ENCODE results near the gene PSMB9. TPM values are rescaled to one million over a fixed set of nuclear protein-coding genes. Genes with fewer than 3 reads are reported as not detected.

Gene PSMB9
- polyA plus RNA-seq, 1 experiment = 34.8 TPM

- H3K27ac ChIP-seq (ENCODE audit: low read depth, low read length) = no peak overlapping the region
- TF ChIP-seq CTCF (IDR thresholded peaks at IDR 0.05; ENCODE audit: low read depth, low read length) = no peak
- CTCF ChIA-PET = interaction anchor here (0.6 to 3.9 kb wide), 9 partner anchors 9 to 139 kb away, joined by 3 to 38 read pairs (median 6); partner anchors contain the start of genes PSMB9 and TAP1
Measured at GRCh38 chr6:32844839-32845383, 9.1 kb upstream of the PSMB9 start.

GRCh38 chr6:32845384-32845884, 8.6 kb upstream of the PSMB9 start:
- DNase-seq (ENCODE audit: low read depth, low spot score) = no peak
- no peaks in the 10 kb centered on the region for H3K27me3 ChIP-seq (ENCODE audit: control insufficient read depth, insufficient read depth, low read length)
- no peaks in the 10 kb centered on the region; the same call in 1 of the 2 replicates for H3K9me3 ChIP-seq (ENCODE audit: control insufficient read depth, insufficient read depth, low read length)
- H3K4me3 ChIP-seq (ENCODE audit: low read depth, low read length) = no peak overlapping the region
- no peak for TF ChIP-seq CTCF (IDR thresholded peaks at IDR 0.05; ENCODE audit: low read depth, low read length)
- POLR2A ChIA-PET = interaction anchor here (1.0 to 1.9 kb wide), 2 partner anchors 8 to 126 kb away, joined by 7 to 12 read pairs; partner anchors contain the start of genes PSMB9 and TAP1
- CTCF ChIA-PET = interaction anchor here (0.6 to 3.9 kb wide), 9 partner anchors 8 to 139 kb away, joined by 3 to 38 read pairs (median 6); partner anchors contain the start of genes PSMB9 and TAP1
- H3K27ac ChIP-seq (ENCODE audit: low read depth, low read length) = no peak overlapping the region

More at GRCh38 chr6:32844839-32845383, 9.1 kb upstream of the PSMB9 start:
- POLR2A ChIA-PET = interaction anchor here (1.0 to 1.9 kb wide), 2 partner anchors 9 to 127 kb away, joined by 7 to 12 read pairs; partner anchors contain the start of genes PSMB9 and TAP1
- no peak for DNase-seq (ENCODE audit: low read depth, low spot score)
- peak overlapping the region; percentile 85 for H3K4me3 ChIP-seq (ENCODE audit: low read depth, low read length)
- H3K27me3 ChIP-seq (ENCODE audit: control insufficient read depth, insufficient read depth, low read length) = no peaks in the 10 kb centered on the region
- no peaks in the 10 kb centered on the region; the same call in 1 of the 2 replicates for H3K9me3 ChIP-seq (ENCODE audit: control insufficient read depth, insufficient read depth, low read length)

GRCh38 chr6:32847004-32847403, 7.0 kb upstream of the PSMB9 start:
- ChIA-PET POLR2A (no interaction called here), CTCF (interaction anchor here (1.1 to 3.9 kb wide), 3 partner anchors 9 to 21 kb away, joined by 4 to 38 read pairs (median 6); partner anchors contain the start of gene TAP2)
- TF ChIP-seq CTCF (IDR thresholded peaks at IDR 0.05; ENCODE audit: low read depth, low read length) = no peak
- no peaks in the 10 kb centered on the region; the same call in 1 of the 2 replicates for H3K9me3 ChIP-seq (ENCODE audit: control insufficient read depth, insufficient read depth, low read length)
- H3K27me3 ChIP-seq (ENCODE audit: control insufficient read depth, insufficient read depth, low read length) = no peaks in the 10 kb centered on the region
- DNase-seq (ENCODE audit: low read depth, low spot score) = no peak
- H3K27ac ChIP-seq (ENCODE audit: low read depth, low read length) = no peak overlapping the region
- H3K4me3 ChIP-seq (ENCODE audit: low read depth, low read length) = no peak overlapping the region

GRCh38 chr6:32847795-32848194, 6.2 kb upstream of the PSMB9 start:
- ChIA-PET POLR2A (no interaction called here), CTCF (interaction anchor here (1.1 kb wide), 1 partner anchor 9 kb away, joined by 4 read pairs; the partner anchor contains the start of gene TAP2)
- no peak for DNase-seq (ENCODE audit: low read depth, low spot score)
- H3K27me3 ChIP-seq (ENCODE audit: control insufficient read depth, insufficient read depth, low read length) = no peaks in the 10 kb centered on the region
- no peak for TF ChIP-seq CTCF (IDR thresholded peaks at IDR 0.05; ENCODE audit: low read depth, low read length)
- no peak overlapping the region for H3K27ac ChIP-seq (ENCODE audit: low read depth, low read length)
- no peaks in the 10 kb centered on the region; the same call in 1 of the 2 replicates for H3K9me3 ChIP-seq (ENCODE audit: control insufficient read depth, insufficient read depth, low read length)
- no peak overlapping the region for H3K4me3 ChIP-seq (ENCODE audit: low read depth, low read length)

GRCh38 chr6:32849126-32849525, 4.9 kb upstream of the PSMB9 start:
- Histone ChIP-seq H3K9me3 (ENCODE audit: control insufficient read depth, insufficient read depth, low read length) (peaks cover 7% of the 10 kb centered on the region; the same call in 1 of the 2 replicates), H3K4me3 (ENCODE audit: low read depth, low read length) (no peak overlapping the region), H3K27ac (ENCODE audit: low read depth, low read length) (no peak overlapping the region), H3K27me3 (ENCODE audit: control insufficient read depth, insufficient read depth, low read length) (no peaks in the 10 kb centered on the region)
- ChIA-PET CTCF (interaction anchor here (1.2 to 3.4 kb wide), 3 partner anchors 10 to 136 kb away, joined by 4 to 61 read pairs (median 5); partner anchors contain the start of gene TAP2), POLR2A (no interaction called here)
- no peak for DNase-seq (ENCODE audit: low read depth, low spot score)
- no peak for TF ChIP-seq CTCF (IDR thresholded peaks at IDR 0.05; ENCODE audit: low read depth, low read length)
